Ishikawa (cell line): ENCODE measurements around the gene EML6.

ENCODE experiments used
- CEBPB ChIP-seq: IDR thresholded peaks from 2 replicates; pipeline ENCODE4 v1.6.1; 2012
- CREB1 ChIP-seq: IDR thresholded peaks from 2 replicates; pipeline ENCODE4 v1.6.1; 2012; ENCODE audit warnings: low read depth
- EGR1 ChIP-seq: IDR thresholded peaks from 2 replicates; pipeline ENCODE4 v1.6.1; 2012
- EP300 ChIP-seq: IDR thresholded peaks from 2 replicates; pipeline ENCODE4 v1.6.1; 2012; ENCODE audit warnings: borderline replicate concordance
- FOXM1 ChIP-seq: IDR thresholded peaks from 2 replicates; pipeline ENCODE4 v1.6.1; 2012; ENCODE audit warnings: low read depth, borderline replicate concordance
- NFIC ChIP-seq: IDR thresholded peaks from 2 replicates; pipeline ENCODE4 v1.6.1; 2012
- RAD21 ChIP-seq: IDR thresholded peaks from 2 replicates; pipeline ENCODE4 v1.6.1; 2012; ENCODE audit warnings: low read depth
- TAF1 ChIP-seq: IDR thresholded peaks from 2 replicates; pipeline ENCODE4 v1.6.1; 2012; ENCODE audit warnings: low read depth, mild to moderate bottlenecking
- TCF12 ChIP-seq: IDR thresholded peaks from 2 replicates; pipeline ENCODE4 v1.6.1; 2012; ENCODE audit warnings: low read depth
- TEAD4 ChIP-seq: IDR thresholded peaks from 2 replicates; pipeline ENCODE4 v1.6.1; 2012
- YY1 ChIP-seq: IDR thresholded peaks from 2 replicates; pipeline ENCODE4 v1.6.1; 2012; ENCODE audit warnings: low read depth
- ZBTB7A ChIP-seq: IDR thresholded peaks from 2 replicates; pipeline ENCODE4 v1.6.1; 2012; ENCODE audit warnings: low read depth
- TF ChIP-seq, protein P1 (sequence below): IDR thresholded peaks from 2 replicates; pipeline ENCODE4 v1.6.1; 2012
- TF ChIP-seq, protein P2 (sequence below): IDR thresholded peaks from 2 replicates; pipeline ENCODE4 v1.6.1; 2012
- TF ChIP-seq, protein P3 (sequence below): IDR thresholded peaks from 2 replicates; pipeline ENCODE4 v1.6.1; 2012; ENCODE audit warnings: low read depth, mild to moderate bottlenecking

EML6 gene

DNA sequence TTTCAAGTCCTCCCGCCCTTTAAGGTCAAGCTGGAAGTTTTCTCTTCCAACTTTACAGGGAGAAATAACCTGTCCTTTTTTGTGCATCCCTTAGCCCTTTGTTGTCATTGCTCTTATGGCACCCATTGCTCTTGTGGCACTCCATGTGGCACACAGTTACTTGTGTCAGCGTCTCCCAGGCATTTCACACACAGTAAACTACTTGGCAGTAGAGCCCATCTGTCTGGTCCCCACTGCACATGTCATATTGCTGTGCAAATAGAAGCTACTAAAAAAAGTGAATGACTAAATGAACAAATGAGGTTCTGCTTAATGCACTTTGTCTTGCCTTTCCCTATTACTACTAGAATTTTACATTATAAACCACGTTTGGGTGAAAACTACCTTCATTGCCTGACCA is 149.3 kb downstream of the EML6 start:
- no peak for TF ChIP-seq CEBPB
- no peak for TF ChIP-seq ZBTB7A
- no peak for TF ChIP-seq TEAD4
- no peak for TF ChIP-seq TCF12
- TF ChIP-seq TAF1 = no peak
- no peak for TF ChIP-seq FOXM1
- no peak for TF ChIP-seq CREB1
- no peak for TF ChIP-seq EGR1
- TF ChIP-seq, protein P1, sequence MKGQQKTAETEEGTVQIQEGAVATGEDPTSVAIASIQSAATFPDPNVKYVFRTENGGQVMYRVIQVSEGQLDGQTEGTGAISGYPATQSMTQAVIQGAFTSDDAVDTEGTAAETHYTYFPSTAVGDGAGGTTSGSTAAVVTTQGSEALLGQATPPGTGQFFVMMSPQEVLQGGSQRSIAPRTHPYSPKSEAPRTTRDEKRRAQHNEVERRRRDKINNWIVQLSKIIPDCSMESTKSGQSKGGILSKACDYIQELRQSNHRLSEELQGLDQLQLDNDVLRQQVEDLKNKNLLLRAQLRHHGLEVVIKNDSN = no peak
- TF ChIP-seq, protein P2, sequence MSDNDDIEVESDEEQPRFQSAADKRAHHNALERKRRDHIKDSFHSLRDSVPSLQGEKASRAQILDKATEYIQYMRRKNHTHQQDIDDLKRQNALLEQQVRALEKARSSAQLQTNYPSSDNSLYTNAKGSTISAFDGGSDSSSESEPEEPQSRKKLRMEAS = no peak
- no peak for TF ChIP-seq EP300

DNA sequence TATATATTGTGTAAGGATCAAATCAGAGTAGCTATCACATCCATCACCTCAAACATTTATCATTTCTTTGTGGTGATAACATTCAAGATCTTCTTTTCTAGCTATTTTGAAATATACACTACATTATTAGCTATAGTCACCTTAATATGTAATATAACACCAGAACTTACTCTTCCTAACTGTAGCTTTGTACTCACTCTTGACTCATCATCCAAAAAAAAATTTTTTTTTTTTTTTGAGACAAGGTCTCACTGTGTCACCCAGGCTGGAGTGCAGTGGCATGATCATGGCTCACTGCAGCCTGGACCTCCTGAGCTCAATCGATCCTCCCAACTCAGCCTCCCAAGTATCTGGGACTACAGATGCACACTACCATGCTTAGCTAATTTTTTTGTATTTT is 153.3 kb downstream of the EML6 start:
- TF ChIP-seq YY1 = no peak
- TF ChIP-seq CREB1 = no peak
- TF ChIP-seq ZBTB7A = no peak
- no peak for TF ChIP-seq TCF12
- no peak for TF ChIP-seq RAD21
- no peak for TF ChIP-seq FOXM1
- TF ChIP-seq CEBPB = no peak
- TF ChIP-seq EP300 = no peak
- TF ChIP-seq, protein P2 = no peak
- no peak for TF ChIP-seq TEAD4

DNA sequence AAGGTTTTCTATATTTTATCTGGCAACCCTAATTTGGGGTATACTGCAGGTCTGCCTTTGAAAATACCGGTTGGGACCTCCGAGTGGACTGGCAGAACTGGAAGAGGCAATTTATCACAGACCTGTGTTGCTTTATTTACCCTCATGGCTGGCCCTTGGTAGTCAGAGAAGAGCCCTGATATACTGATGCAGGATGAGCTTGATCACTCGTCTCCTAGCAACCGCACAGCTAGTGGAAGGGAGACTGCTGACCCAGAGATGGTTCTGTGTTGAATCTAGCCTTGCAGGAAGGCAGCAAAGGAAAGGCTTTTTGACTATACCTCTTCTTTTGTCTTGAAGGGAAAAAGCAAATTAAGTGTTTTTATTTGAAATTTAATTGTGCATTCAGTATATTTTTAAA is 154.7 kb downstream of the EML6 start:
- TF ChIP-seq NFIC (no peak), TEAD4 (no peak), ZBTB7A (no peak), RAD21 (no peak), EGR1 (no peak), TCF12 (no peak), TAF1 (no peak), FOXM1 (no peak), YY1 (no peak), CREB1 (no peak), EP300 (no peak), CEBPB (no peak)
- TF ChIP-seq, protein P3, sequence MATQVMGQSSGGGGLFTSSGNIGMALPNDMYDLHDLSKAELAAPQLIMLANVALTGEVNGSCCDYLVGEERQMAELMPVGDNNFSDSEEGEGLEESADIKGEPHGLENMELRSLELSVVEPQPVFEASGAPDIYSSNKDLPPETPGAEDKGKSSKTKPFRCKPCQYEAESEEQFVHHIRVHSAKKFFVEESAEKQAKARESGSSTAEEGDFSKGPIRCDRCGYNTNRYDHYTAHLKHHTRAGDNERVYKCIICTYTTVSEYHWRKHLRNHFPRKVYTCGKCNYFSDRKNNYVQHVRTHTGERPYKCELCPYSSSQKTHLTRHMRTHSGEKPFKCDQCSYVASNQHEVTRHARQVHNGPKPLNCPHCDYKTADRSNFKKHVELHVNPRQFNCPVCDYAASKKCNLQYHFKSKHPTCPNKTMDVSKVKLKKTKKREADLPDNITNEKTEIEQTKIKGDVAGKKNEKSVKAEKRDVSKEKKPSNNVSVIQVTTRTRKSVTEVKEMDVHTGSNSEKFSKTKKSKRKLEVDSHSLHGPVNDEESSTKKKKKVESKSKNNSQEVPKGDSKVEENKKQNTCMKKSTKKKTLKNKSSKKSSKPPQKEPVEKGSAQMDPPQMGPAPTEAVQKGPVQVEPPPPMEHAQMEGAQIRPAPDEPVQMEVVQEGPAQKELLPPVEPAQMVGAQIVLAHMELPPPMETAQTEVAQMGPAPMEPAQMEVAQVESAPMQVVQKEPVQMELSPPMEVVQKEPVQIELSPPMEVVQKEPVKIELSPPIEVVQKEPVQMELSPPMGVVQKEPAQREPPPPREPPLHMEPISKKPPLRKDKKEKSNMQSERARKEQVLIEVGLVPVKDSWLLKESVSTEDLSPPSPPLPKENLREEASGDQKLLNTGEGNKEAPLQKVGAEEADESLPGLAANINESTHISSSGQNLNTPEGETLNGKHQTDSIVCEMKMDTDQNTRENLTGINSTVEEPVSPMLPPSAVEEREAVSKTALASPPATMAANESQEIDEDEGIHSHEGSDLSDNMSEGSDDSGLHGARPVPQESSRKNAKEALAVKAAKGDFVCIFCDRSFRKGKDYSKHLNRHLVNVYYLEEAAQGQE = no peak
- TF ChIP-seq, protein P2 = no peak
- TF ChIP-seq, protein P1 = no peak

DNA sequence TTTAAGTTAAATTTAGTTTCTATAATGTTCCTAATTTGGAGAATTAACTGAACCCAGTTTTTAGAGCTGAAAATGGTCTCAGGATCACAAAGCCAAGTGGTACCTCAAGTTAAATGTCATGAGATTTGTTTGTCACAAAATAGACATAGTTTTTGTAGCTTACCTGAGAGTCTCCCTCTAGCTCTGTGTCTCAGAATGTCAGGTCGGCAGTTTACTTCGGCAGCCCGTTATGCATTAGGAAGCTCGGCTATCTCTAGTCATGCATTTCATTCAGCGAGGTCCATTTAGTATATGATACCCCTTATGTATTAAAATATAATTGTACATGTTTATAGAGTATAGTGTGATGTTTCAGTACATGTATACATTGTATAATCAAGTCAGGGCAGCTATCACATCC is 155.6 kb downstream of the EML6 start:
- TF ChIP-seq RAD21 (no peak), ZBTB7A (no peak), TCF12 (no peak), YY1 (no peak), TAF1 (no peak), EGR1 (no peak), CREB1 (no peak), CEBPB (no peak), TEAD4 (no peak), NFIC (no peak), FOXM1 (no peak), EP300 (no peak)
- TF ChIP-seq, protein P3 = no peak
- TF ChIP-seq, protein P2 = no peak
- TF ChIP-seq, protein P1 = no peak

DNA sequence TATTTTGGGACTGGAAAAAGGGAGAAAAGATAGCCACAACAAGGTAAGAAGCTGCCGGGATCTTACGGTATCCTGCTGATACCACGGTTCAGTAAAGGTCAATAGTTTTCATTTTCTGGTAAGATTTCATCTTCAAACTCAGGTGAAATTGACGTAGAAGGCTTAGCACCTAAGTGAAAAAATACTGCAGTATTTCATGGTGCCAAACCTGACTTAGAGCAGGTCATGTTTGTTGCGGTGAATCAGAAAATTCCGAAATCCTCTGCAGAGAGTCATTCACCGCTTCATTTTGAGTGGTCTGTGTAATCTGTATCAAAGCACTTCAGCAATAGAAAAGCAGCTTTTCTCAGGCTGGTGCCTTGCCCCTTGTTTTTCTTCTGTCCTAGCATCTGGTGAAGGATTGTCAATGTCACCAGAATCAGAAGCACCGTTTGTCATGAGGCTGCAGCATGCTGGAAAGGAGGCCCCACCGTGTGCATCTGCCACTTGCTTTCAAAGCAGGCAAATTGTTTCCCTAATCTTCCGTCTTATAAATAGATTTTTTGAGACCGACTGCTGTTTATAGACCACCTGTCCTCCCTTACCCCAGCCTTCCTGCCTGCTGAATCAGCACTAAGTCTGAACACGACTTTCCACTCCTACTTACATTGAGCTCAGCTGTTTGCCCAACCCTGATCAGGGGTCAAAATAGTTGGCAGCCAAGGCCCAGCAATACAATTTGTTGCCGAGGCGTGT is 156.3 kb downstream of the EML6 start:
- TF ChIP-seq RAD21 (no peak), CREB1 (no peak)
- TF ChIP-seq, protein P1 = no peak
